Stimulated activated CD4-positive, alpha-beta T cell treated with anti-CD3 and anti-CD28 coated beads, Interleukin-12 subunit alpha, Interleukin-12 subunit beta, amount 100 ng/mL, for 24 hours (primary cell): ENCODE data around the gene P3H2.
A peak's percentile ranks its signal among the peaks of the same experiment; 100 is the strongest.

Experiments used
- DNase-seq, 2 experiments: peaks; one replicate each; pipeline ENCODE4 v3.0.0-alpha.2; 2020; ENCODE audit warnings: low read depth in 2 of 2

P3H2 gene

GRCh38 chr3:189945935-189946709 lies 174.6 kb downstream of the P3H2 start:
- no peak for DNase-seq

- peak in 1 of 2 experiments; percentile 2 for DNase-seq
Measured at GRCh38 chr3:189944285-189945145, 176.2 kb downstream of the P3H2 start.

GRCh38 chr3:189942948-189943347 lies 177.7 kb downstream of the P3H2 start:
- DNase-seq: no peak

- DNase-seq: no peak
Measured at GRCh38 chr3:189941679-189942078, 179.0 kb downstream of the P3H2 start.

- DNase-seq: no peak
Measured at GRCh38 chr3:189941125-189941524, 179.6 kb downstream of the P3H2 start.

- no peak for DNase-seq
Measured at GRCh38 chr3:189937302-189938127, 183.2 kb downstream of the P3H2 start.

- DNase-seq: no peak
Measured at GRCh38 chr3:189936201-189936945, 184.3 kb downstream of the P3H2 start.

GRCh38 chr3:189927975-189928895 lies 192.5 kb downstream of the P3H2 start:
- no peak for DNase-seq

- no peak for DNase-seq
Measured at GRCh38 chr3:189921770-189922169, 198.9 kb downstream of the P3H2 start.

- no peak for DNase-seq
Measured at GRCh38 chr3:189914799-189915198, 205.9 kb downstream of the P3H2 start.

- no peak for DNase-seq
Measured at GRCh38 chr3:189911001-189911400, 209.7 kb downstream of the P3H2 start.

GRCh38 chr3:189909573-189909972 lies 211.1 kb downstream of the P3H2 start:
- DNase-seq: no peak

- no peak for DNase-seq
Measured at GRCh38 chr3:189909139-189909538, 211.6 kb downstream of the P3H2 start.

GRCh38 chr3:189908646-189909045 lies 212.1 kb downstream of the P3H2 start:
- DNase-seq: no peak

- DNase-seq: no peak
Measured at GRCh38 chr3:189907803-189908202, 212.9 kb downstream of the P3H2 start.
